ENCODE results near the gene C22orf42.
"Not testable (repeated sequence)": the region's sequence is repeated elsewhere in the genome, so short reads cannot be mapped to it uniquely, and the experiment has no call there.

The C22orf42 gene

DNA sequence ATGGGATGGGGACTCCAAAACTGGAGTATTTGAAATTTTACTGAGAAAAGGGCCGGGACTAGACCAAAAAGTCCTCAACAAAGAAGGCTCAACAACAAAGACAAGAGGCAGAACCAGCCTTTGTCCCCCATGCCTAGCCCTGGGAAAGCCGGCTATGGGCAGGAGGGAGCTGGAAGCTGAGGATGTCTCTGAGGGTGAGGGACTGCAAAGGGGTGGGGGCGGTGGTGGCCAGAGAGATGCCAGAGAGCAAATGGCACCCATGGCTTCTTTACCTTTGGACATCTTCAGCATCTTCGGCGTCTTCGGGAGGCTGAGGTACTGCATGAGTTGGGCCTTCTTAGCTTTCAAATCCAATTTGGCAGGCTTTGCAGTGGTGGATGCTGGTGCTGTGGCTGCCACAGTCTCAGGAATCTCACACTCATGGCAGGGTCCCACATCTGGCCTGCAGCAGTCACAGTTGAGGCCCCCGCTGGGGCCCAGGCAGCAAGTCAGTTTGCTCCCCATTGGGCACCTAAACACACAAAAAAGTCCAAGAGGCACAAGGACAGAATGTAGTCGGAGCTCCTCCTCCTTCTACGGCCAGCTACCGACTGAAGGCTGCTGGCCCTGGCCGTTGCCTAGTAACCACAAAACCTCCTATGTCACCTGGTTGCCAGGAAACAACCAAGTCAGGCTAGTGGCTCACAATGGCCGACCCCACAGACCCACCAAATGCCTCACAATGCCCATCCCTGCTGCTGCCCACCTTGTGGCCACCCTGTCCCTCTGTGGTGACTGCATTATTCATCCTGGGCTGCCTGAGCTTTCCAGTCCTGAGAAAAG lies at the start of gene C22orf42:
TSS of gene C22orf42 (minus strand) at position 592 of the 822 bp plus-strand sequence. CDS start at position 504, 88 bp downstream.
- no peak for DNase-seq

DNA sequence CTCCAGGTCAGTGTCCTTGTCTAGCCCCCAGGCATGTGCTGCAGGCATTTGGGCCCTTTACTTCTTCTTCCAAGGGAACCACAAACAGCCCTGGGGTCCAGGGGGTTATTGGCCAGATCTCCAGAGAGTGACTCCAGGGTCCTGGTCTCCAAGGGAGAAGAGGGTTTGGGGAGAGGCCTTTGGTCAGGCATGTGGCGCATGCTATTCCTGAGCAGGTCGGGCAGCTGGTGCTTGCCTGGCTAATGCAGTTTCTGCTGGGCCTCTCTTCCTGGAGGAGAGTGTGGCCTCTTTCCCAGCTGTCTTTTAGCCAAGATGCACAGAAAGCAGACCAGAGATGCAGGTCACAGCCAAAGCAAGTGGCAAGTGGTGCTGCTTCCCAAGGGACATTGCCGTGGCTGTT lies 49.6 kb upstream of the C22orf42 start:
- no peak for DNase-seq

DNA sequence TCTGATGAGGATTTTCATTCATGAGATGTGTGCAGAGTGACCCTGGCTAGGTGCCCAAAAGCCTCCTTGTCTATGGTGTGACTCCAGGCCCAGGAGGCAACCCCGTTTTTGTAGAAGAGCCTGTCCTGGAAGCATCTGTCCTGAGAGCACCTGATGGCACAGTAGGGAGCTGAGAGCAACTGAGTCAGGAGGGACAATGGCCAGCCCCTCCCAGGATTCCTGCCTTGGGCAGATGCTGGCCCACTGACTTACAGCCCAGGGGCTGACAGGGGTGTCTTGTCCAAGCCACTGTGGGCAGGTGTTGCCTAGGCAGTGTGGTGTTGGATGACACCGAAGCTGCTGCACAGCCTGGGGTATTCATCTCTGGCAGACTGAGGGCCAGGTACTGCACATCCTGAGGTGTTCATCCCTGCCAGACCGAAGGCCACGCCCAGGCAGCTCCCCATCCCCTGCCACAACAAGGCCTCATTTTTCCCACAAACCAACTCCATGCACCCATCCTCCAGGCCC lies 48.9 kb upstream of the C22orf42 start:
- DNase-seq = no peak

DNA sequence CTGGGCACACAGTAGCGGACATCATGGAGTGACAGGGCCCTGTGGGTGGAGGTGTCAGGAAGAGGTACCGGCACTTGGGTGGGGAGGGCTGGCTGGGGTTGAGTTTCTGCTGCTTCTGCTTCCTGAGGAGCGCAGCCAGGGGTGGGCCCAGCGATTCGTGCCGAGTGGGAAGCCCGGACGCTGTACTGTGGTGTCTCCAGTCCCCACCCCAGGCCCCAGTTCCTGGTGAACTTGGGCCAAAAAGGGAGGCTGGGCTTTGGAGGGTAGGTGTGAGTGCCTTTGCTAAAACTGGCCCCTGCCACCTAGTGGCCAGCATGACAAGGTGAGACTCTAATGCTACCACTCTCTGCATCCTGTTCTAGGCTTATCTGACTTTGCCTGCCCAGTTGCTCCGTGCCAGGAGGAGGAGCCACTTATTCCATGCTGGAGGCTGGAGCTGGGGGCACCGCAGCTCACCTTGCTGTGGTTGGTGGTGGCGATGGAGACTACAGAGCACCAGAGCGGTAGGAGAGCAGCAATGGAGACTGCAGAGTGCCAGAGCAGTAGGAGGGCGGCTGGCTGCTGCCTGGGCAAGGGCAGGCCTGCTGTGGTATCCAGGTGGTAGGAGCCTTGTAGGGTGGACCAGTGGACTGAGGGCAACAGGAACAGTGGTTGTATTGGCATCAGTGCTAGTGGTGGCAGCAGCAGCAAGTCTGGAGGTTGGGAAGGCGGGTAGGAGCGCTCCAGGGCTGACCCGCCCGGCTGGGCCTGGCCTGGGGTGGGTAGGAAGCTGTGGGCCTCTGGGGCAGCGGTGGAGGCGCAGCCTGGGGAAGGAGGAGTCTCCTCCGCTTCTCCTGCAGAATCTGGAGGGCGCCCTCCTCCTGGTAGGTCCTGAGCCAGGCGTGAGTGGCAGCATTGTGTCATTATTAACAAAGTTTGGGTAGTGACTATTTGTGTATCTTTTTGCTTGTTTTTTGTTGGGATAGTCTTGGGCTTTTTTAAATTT lies 48.0 kb upstream of the C22orf42 start:
- DNase-seq = no peak

DNA sequence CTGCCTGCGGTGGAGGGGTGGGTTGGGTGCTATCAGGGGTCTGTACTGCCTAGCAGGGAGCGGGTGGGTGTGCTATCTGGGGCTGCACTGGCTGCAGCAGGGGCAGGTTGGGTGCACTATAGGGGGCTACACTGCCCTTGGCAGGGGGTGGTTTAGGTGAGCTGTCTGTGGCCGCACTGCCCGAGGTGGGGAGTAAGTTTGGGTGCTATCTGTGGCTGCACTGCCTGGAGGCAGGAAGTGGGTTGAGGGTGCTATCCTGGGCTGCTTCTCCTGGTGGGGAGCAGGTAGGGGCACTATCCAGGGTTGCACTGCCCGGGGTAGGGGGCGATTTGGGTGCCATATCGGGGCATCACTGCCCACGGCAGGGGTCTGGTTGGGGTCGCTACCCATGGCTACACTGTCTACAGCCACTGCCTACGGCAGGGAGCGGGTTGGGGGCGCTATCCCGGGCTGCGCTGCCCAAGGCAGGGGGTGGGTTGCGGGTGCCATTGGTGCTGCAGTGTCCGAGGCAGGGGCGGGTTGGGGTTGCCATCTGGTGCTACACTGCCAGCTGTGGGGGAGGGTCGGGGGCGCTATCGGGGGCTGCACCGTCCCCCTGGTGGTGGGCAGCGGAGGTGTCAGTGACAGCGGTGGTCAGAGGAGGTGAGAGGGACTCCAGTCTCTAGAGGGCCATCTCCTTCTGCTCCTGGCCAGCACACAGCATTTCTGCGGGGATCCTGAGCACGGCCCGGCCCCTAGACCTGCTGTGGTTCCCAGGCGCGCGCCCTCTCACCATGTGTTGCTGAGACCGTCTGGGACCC lies 47.1 kb upstream of the C22orf42 start:
- DNase-seq = no peak

DNA sequence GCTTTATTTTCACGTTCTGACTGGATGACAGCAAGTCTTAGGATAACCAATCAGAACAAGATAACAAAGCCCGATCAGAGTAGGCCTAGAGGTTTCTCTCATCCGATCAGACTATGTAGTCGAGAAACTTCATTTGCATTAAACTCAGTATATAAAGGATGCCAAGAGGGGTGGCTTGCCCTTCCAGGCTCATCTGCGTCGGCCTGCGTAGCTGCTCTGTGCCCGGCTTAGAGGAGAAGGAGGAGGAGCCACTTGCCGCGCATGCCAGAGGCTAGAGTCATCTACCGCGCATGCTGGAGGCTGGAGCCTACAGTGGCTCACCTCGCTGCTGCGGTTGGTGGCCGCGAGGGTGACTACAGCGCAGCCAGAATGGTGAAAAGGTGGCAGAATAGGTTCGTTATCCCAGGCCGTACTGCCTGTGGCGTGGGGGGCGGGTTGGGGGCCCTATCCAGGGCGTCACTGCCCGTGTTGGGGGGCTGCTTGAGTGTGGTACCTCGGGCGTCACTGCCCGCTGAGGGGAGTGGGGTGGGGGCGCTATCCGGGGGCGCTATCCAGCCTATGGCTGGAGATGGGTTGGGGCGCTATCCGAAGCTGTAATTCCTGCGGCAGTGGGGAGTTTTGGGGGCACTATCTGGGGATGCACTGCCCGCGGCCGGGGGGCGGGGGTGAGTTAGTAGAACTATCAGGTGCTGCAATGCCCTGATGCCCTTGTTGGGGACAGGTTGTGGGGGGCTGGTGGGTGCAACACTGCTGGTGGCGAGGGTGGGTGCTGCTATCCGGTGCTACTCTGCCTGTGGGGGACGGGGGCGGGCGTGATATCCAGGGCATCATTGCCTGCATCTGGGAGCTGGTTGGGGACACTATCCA lies 46.0 kb upstream of the C22orf42 start, which contains the start of gene RFPL2:
TSS of gene RFPL2 (minus strand) at position 218 of the 867 bp plus-strand sequence. CDS start 2,622 bp downstream, outside the sequence.
- peak; percentile 86 for DNase-seq

DNA sequence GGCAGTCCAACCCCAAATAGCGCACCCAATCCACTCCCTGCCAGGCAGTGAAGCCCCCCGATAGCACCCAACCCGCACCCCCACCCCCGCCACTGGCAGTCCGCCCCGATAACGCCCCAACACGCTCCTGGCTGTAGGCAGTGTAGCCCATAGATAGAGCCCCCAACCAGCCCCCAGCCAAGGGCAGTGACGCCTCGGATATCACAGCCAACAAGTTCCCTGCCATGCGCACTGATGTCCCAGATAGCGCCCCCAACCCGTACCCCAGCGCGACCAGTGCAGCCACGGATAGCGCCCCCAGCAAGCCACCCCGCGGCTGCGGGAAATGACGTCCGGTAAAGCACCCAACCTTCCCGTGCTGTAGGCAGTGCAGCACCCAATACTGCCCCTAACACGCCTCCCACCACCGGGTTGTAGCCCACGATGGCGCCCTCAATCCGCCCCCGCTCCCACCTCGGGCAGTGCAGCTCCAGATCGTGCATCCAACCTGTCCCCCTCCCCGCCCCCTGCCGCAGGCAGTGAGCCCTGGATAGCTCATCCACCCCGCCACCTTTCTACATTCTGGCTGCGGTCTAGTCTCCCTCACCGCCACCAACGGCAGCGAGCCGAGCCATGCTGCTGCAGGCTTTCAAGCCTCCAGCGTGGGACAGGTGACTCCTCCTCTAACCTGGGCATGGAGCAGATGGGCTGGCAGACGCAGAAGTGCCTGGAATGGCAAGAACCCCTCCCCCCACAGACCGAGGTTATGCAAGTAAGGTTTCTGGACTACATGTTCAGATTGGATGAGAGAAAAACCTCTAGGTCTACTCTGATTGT lies 45.1 kb upstream of the C22orf42 start:
- DNase-seq = peak; percentile 49

DNA sequence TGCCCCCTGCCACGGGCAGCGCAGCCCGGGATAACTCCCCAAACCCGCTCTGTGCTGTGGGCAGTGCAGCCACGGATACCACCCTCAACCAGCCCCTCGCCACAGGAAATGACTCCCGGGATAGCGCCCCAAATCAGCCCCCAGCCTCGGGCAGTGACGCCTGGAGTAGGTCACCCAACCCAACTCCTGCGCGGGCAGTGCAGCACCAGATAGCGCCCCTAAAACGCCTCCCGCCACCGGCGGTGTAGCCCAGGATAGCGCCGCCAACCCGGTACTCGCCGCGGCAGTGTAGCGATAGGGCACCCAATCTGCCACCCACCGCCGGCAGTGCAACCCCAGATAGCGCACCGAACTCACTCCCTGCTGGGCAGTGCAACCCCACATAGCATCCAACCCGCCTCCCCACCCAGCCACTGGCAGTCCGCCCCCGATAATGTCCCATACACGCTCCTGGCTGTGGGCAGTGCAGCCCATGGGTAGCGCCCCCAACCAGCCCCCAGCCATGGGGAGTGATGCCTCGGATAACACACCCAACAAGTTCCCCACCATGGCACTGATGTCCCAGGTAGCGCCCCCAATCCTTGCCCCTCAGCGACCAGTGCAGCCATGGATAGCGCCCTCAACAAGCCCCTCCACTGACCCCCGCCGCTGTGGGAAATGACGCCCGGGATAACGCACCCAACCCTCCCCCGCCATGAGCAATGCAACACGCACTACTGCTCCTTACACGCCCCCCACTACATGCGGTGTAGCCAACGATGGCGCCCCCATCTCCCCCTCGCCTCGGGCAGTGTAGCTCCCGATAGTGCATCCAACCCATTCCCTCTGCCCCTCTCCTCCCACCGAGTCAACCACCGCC lies 44.3 kb upstream of the C22orf42 start:
- no peak for DNase-seq

DNA sequence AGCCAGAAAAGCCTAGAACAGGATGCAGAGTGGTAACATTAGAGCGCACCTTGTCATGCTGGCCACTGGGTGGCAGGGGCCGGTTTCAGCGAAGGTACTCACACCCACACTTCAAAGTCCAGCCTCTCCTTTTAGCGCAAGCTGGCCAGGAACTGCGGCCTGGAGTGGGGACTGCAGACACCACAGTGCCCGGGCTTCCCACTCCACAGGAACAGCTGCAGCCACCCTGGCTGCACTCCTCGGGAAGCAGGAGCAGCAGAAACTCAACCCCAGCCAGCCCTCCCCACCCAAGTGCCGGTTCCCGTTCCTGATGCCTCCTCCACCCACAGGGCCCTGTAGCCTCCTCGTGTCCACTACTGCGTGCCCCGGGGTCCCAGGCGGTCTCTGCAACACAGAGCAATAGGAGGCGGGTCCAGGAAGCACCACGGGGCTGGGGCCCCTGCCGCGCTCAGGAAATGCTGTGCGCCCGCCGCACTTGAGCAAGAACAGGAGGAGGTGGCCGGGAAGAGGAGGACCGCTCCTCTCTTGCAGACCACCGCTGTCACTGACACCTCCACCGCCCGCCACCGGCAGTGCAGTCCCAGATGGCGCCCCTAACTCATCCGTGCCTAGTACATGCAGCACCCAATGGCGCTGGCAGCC lies 43.6 kb upstream of the C22orf42 start:
- DNase-seq = no peak

DNA sequence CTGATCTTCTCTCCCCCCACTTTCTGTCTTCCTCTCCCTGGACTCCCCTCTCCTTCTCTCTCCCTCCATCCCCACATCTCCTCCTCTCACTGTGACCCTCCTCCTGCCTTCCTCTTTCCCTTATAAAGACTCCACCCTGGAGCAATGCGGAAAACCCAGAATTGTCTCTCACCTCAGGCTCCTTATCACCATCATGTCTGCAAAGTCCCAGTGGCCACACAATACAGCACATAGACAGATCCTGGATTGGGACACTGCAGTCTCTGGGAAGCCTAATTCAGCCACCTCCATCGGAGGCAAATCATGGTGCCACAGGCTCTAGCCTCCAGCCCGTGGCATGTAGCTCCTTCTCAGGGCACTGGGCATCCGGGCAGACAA lies 43.0 kb upstream of the C22orf42 start:
- DNase-seq = no peak

DNA sequence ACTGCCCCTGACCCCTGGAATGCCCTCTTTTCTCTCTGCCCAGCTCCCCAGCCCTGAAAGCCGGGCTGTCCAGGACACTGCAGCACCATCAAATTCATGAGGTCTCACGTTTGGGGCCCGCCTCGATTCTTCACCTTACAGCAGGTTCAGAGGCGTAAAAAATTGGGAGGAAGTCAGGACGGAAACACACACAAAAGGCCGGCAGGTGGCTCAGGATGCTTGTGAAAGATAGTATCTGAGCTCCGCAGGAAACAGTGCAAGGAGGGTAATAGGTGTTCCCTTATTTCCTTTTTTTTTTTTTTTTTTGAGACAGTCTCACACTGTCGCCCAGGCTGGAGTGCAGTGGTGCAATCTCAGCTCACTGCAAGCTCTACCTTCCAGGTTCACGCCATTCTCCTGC lies 41.6 kb upstream of the C22orf42 start:
- DNase-seq = no peak

- no peak for DNase-seq
Measured at GRCh38 chr22:32199961-32200360, 40.9 kb upstream of the C22orf42 start.

DNA sequence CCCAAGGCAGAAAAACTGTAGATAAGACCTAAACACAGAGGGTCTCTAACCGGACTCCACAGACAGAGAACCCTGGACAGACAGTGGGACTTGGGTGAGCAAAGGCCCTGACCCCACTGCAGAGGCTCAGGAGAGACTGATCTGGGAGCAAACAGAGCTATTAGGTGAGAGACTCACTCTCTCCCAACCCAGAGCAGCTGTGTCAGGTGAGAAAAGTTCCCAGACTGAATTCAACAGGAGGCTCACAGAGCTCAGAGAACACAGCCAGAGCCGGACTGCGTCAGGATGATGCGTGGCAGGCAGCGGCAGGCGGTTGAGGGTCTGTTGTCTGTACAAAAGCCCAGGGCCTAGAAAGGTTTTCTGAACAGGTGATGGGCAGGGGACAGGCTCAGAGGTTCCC lies 40.2 kb upstream of the C22orf42 start:
- no peak for DNase-seq

DNA sequence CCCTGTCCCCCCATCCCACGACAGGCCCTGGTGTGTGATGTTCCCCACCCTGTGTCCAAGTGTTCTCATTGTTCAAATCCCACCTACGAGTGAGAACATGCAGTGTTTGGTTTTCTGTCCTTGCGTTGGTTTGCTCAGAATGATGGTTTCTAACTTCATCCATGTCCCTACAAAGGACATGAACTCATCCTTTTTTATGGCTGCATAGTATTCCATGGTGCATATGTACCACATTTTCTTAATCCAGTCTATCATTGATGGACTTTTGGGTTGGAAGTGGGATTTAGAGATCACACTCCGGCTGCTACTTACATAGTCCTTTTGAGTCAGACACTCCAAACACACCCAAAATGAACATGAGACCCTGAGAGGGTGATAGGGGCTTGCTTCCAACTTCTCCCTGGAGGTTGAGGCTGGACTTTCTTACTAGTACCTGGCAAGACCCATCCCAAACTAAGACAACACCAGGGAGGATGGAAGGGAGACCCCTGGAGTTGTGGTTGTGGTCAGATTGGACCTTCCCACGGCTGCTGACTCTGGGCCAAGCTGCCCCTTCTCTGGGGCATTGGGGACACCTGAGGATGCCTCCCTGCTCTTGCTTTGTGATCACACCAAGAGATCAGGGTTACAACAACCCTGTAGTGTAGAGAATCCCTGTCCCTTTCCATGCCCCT lies 38.6 kb upstream of the C22orf42 start:
- not testable (repeated sequence) for DNase-seq

DNA sequence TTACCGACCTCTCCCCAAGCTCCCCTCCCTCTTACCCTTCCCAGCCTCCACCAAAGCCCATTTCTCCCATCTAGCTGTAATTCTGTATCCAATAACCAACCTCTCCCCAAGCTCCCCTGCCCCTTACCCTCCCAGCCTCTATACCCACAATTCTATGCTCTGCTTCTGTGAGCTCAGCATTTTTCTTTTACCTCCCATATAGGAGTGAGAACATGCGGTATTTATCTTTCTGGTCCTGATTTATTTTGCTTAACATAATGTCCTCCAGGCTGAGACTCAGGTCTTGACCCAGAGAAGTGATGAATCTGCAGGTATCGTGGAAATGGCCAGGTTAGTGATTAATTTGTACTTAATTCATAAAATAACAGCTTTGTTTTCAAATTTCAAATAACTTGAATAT lies 36.8 kb upstream of the C22orf42 start:
- DNase-seq = not testable (repeated sequence)

GRCh38 chr22:32193346-32193745 lies 34.2 kb upstream of the C22orf42 start:
- DNase-seq = not testable (repeated sequence)

DNA sequence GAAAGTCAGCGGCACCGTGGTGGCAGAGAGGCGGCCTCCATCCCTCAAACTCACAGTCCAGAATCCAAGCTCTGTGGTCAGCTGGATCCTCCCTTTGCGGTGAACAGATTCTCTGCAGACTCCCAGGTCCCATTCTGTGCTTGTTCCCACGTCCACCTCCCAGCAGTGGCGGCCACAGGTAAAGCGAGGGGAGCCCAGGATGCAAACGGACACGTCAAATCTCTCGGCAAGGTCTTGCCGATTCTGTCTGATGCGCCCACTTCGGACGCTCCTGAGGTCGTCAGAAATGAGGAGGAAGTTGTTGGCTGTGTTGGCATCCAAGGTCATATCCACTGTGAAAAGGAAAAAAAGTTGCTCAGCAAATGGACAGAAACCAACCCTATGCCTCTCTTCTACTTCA lies 31.9 kb upstream of the C22orf42 start:
- not testable (repeated sequence) for DNase-seq

- no peak for DNase-seq
Measured at GRCh38 chr22:32185821-32186220, 26.7 kb upstream of the C22orf42 start.

Data from NCI-H1694 (cell line).